ENCODE measurements around the gene PRDM16. TPM values are rescaled to one million over a fixed set of nuclear protein-coding genes. Genes with fewer than 3 reads are reported as not detected.

Gene PRDM16
- total RNA-seq, 1 experiment from 2014 or later: 6.1 TPM

GRCh38 chr1:3179471-3179870, 110.5 kb downstream of the PRDM16 start (continued):
- TF ChIP-seq TCF7L2 (IDR thresholded peaks at IDR 0.05; ENCODE audit: borderline replicate concordance, extremely low read depth, insufficient read depth, insufficient read length) (no peak), POLR2A (IDR thresholded peaks at IDR 0.05; ENCODE audit: borderline replicate concordance, extremely low read depth, insufficient read depth, insufficient read length) (no peak), EZH2 (IDR thresholded peaks at IDR 0.05) (no peak), EZH2phosphoT487 (IDR thresholded peaks at IDR 0.05; ENCODE audit: borderline replicate concordance) (no peak), ELF1 (IDR thresholded peaks at IDR 0.05; ENCODE audit: borderline replicate concordance, low read depth) (no peak), YY1 (IDR thresholded peaks at IDR 0.05; ENCODE audit: extremely low read depth, insufficient replicate concordance, low read depth, low read length) (no peak)
- TF ChIP-seq, protein P1, sequence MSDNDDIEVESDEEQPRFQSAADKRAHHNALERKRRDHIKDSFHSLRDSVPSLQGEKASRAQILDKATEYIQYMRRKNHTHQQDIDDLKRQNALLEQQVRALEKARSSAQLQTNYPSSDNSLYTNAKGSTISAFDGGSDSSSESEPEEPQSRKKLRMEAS (IDR thresholded peaks at IDR 0.05): no peak
- TF ChIP-seq, protein P2, sequence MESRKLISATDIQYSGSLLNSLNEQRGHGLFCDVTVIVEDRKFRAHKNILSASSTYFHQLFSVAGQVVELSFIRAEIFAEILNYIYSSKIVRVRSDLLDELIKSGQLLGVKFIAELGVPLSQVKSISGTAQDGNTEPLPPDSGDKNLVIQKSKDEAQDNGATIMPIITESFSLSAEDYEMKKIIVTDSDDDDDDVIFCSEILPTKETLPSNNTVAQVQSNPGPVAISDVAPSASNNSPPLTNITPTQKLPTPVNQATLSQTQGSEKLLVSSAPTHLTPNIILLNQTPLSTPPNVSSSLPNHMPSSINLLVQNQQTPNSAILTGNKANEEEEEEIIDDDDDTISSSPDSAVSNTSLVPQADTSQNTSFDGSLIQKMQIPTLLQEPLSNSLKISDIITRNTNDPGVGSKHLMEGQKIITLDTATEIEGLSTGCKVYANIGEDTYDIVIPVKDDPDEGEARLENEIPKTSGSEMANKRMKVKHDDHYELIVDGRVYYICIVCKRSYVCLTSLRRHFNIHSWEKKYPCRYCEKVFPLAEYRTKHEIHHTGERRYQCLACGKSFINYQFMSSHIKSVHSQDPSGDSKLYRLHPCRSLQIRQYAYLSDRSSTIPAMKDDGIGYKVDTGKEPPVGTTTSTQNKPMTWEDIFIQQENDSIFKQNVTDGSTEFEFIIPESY (IDR thresholded peaks at IDR 0.05; ENCODE audit: extremely low read depth, insufficient replicate concordance, low read length): no peak

GRCh38 chr1:3180915-3181314, 111.9 kb downstream of the PRDM16 start:
- Histone ChIP-seq H4K20me1 (ENCODE audit: insufficient read depth) (no peaks in the 10 kb centered on the region), H3K27me3 (ENCODE audit: insufficient read depth, low read length) (no peaks in the 10 kb centered on the region), H3K9me2 (ENCODE audit: insufficient read depth) (no peaks in the 10 kb centered on the region), H3K36me3 (ENCODE audit: control insufficient read depth in 1 of 2, insufficient read depth in 2 of 2, low read length in 2 of 2) (no peaks in the 10 kb centered on the region), H3K27ac (ENCODE audit: low read depth, low read length) (no peak overlapping the region), H3K9me3 (ENCODE audit: control insufficient read depth in 1 of 2, insufficient read depth in 1 of 2, low read depth in 1 of 2, low read length in 2 of 2) (no peaks in the 10 kb centered on the region; a peak in 1 of 4 replicates), H3K9ac (ENCODE audit: low read length) (no peak overlapping the region), H2AFZ (ENCODE audit: low read depth, low read length, poor library complexity, severe bottlenecking) (no peak overlapping the region), H3K79me2 (ENCODE audit: insufficient read depth, low read length) (no peaks in the 10 kb centered on the region), H3K4me3 (replicated peaks in 1 of 2; ENCODE audit: low read depth in 1 of 2, low read length in 2 of 2) (no peak overlapping the region), H3K4me2 (ENCODE audit: low read length) (no peak overlapping the region), H3K4me1 (ENCODE audit: control insufficient read depth in 1 of 2, insufficient read depth in 2 of 2, low read length in 2 of 2) (no peaks in the 10 kb centered on the region)
- POLR2A ChIA-PET: no interaction called here
- TF ChIP-seq EZH2 (IDR thresholded peaks at IDR 0.05) (no peak), JUND (IDR thresholded peaks at IDR 0.05) (no peak), POLR2A (IDR thresholded peaks at IDR 0.05; ENCODE audit: borderline replicate concordance, extremely low read depth, insufficient read depth, insufficient read length) (no peak), SIN3A (IDR thresholded peaks at IDR 0.05; ENCODE audit: low read depth) (no peak), POLR2AphosphoS5 (IDR thresholded peaks at IDR 0.05; ENCODE audit: low read depth, low read length) (no peak), EZH2phosphoT487 (IDR thresholded peaks at IDR 0.05; ENCODE audit: borderline replicate concordance) (no peak), TCF7L2 (IDR thresholded peaks at IDR 0.05; ENCODE audit: borderline replicate concordance, extremely low read depth, insufficient read depth, insufficient read length) (no peak)
- TF ChIP-seq, protein P2 (IDR thresholded peaks at IDR 0.05; ENCODE audit: extremely low read depth, insufficient replicate concordance, low read length): no peak
- DNase-seq (ENCODE audit: low read depth, low spot score) (no peak), ATAC-seq (no peak)
- CTCF ChIA-PET: no interaction called here
- no TSS peak for BruUV-seq (replicated peaks)
- RAD21 ChIA-PET (ENCODE audit: low non-redundant PET in 1 of 2, low total read pairs in 2 of 2, uncharacterized antibody in 2 of 2, unreplicated experiment in 2 of 2): no interaction called here
- intact Hi-C loops (cut with micrococcal nuclease): no loop called here
